ENCODE data around the gene ISY1.
"Not testable (repeated sequence)": the region's sequence is repeated elsewhere in the genome, so short reads cannot be mapped to it uniquely, and the experiment has no call there.

Gene ISY1

GRCh38 chr3:129103296-129103695 lies 57.6 kb downstream of the ISY1 start:
- no peaks in the 10 kb centered on the region for H3K4me1 ChIP-seq (ENCODE audit: control insufficient read depth in 1 of 2, insufficient read depth in 2 of 2, low read length in 2 of 2)
- H3K9me3 ChIP-seq (ENCODE audit: control insufficient read depth in 1 of 2, low read length in 2 of 2): no peaks in the 10 kb centered on the region
- no peak overlapping the region for H3K4me3 ChIP-seq (ENCODE audit: low read depth in 1 of 2, low read length in 2 of 2)
- H3K36me3 ChIP-seq (ENCODE audit: control insufficient read depth in 1 of 2, insufficient read depth in 2 of 2, low read length in 2 of 2): peaks cover 5 to 8% of the 10 kb centered on the region in 2 donors
- no peak overlapping the region for H3K27ac ChIP-seq (ENCODE audit: low read length)
- no peaks in the 10 kb centered on the region for H3K27me3 ChIP-seq (ENCODE audit: low read depth, low read length)

GRCh38 chr3:129101370-129102138 lies 59.3 kb downstream of the ISY1 start:
- H3K36me3 ChIP-seq (ENCODE audit: control insufficient read depth in 1 of 2, insufficient read depth in 2 of 2, low read length in 2 of 2): peaks cover under 1 to 2% of the 10 kb centered on the region in 2 donors
- H3K4me1 ChIP-seq (ENCODE audit: control insufficient read depth in 1 of 2, insufficient read depth in 2 of 2, low read length in 2 of 2): no peaks in the 10 kb centered on the region
- H3K27me3 ChIP-seq (ENCODE audit: low read depth, low read length): no peaks in the 10 kb centered on the region
- no peaks in the 10 kb centered on the region for H3K9me3 ChIP-seq (ENCODE audit: control insufficient read depth in 1 of 2, low read length in 2 of 2)
- H3K27ac ChIP-seq (ENCODE audit: low read length): no peak overlapping the region
- no peak overlapping the region for H3K4me3 ChIP-seq (ENCODE audit: low read depth in 1 of 2, low read length in 2 of 2)

GRCh38 chr3:129100274-129100673 lies 60.6 kb downstream of the ISY1 start:
- H3K9me3 ChIP-seq (ENCODE audit: control insufficient read depth in 1 of 2, low read length in 2 of 2): no peaks in the 10 kb centered on the region
- no peaks in the 10 kb centered on the region for H3K27me3 ChIP-seq (ENCODE audit: low read depth, low read length)
- peaks cover 0 to 4% of the 10 kb centered on the region in 2 donors for H3K36me3 ChIP-seq (ENCODE audit: control insufficient read depth in 1 of 2, insufficient read depth in 2 of 2, low read length in 2 of 2)
- H3K4me3 ChIP-seq (ENCODE audit: low read depth in 1 of 2, low read length in 2 of 2): no peak overlapping the region
- no peaks in the 10 kb centered on the region for H3K4me1 ChIP-seq (ENCODE audit: control insufficient read depth in 1 of 2, insufficient read depth in 2 of 2, low read length in 2 of 2)
- H3K27ac ChIP-seq (ENCODE audit: low read length): no peak overlapping the region

GRCh38 chr3:129095285-129095684 lies 65.6 kb downstream of the ISY1 start:
- Histone ChIP-seq H3K9me3 (ENCODE audit: control insufficient read depth in 1 of 2, low read length in 2 of 2) (no peaks in the 10 kb centered on the region), H3K27ac (ENCODE audit: low read length) (no peak overlapping the region), H3K4me3 (ENCODE audit: low read depth in 1 of 2, low read length in 2 of 2) (no peak overlapping the region), H3K27me3 (ENCODE audit: low read depth, low read length) (no peaks in the 10 kb centered on the region), H3K36me3 (ENCODE audit: control insufficient read depth in 1 of 2, insufficient read depth in 2 of 2, low read length in 2 of 2) (peaks cover 5 to 22% of the 10 kb centered on the region in 2 donors), H3K4me1 (ENCODE audit: control insufficient read depth in 1 of 2, insufficient read depth in 2 of 2, low read length in 2 of 2) (no peaks in the 10 kb centered on the region)

GRCh38 chr3:129088312-129088711 lies 72.6 kb downstream of the ISY1 start:
- H3K9me3 ChIP-seq (ENCODE audit: control insufficient read depth in 1 of 2, low read length in 2 of 2); H3K27me3 ChIP-seq (ENCODE audit: low read depth, low read length); H3K4me1 ChIP-seq (ENCODE audit: control insufficient read depth in 1 of 2, insufficient read depth in 2 of 2, low read length in 2 of 2); H3K27ac ChIP-seq (ENCODE audit: low read length); H3K4me3 ChIP-seq (ENCODE audit: low read depth in 1 of 2, low read length in 2 of 2); H3K36me3 ChIP-seq (ENCODE audit: control insufficient read depth in 1 of 2, insufficient read depth in 2 of 2, low read length in 2 of 2): not testable (repeated sequence)

GRCh38 chr3:129087904-129088303 lies 73.0 kb downstream of the ISY1 start:
- not testable (repeated sequence) for H3K4me3 ChIP-seq (ENCODE audit: low read depth in 1 of 2, low read length in 2 of 2); H3K4me1 ChIP-seq (ENCODE audit: control insufficient read depth in 1 of 2, insufficient read depth in 2 of 2, low read length in 2 of 2); H3K27me3 ChIP-seq (ENCODE audit: low read depth, low read length); H3K36me3 ChIP-seq (ENCODE audit: control insufficient read depth in 1 of 2, insufficient read depth in 2 of 2, low read length in 2 of 2); H3K27ac ChIP-seq (ENCODE audit: low read length); H3K9me3 ChIP-seq (ENCODE audit: control insufficient read depth in 1 of 2, low read length in 2 of 2)

- H3K4me1 ChIP-seq (ENCODE audit: control insufficient read depth in 1 of 2, insufficient read depth in 2 of 2, low read length in 2 of 2): peaks cover 0 to 9% of the 10 kb centered on the region in 2 donors
- H3K27ac ChIP-seq (ENCODE audit: low read length): peak overlapping the region; percentile 18
- H3K9me3 ChIP-seq (ENCODE audit: control insufficient read depth in 1 of 2, low read length in 2 of 2): no peaks in the 10 kb centered on the region
- peak overlapping the region in 1 of 2 donors; percentile 28 for H3K4me3 ChIP-seq (ENCODE audit: low read depth in 1 of 2, low read length in 2 of 2)
- peaks cover 0 to 6% of the 10 kb centered on the region in 2 donors for H3K36me3 ChIP-seq (ENCODE audit: control insufficient read depth in 1 of 2, insufficient read depth in 2 of 2, low read length in 2 of 2)
- H3K27me3 ChIP-seq (ENCODE audit: low read depth, low read length): no peaks in the 10 kb centered on the region
Observed at GRCh38 chr3:129087138-129087702, 73.6 kb downstream of the ISY1 start.

- no peaks in the 10 kb centered on the region for H3K9me3 ChIP-seq (ENCODE audit: control insufficient read depth in 1 of 2, low read length in 2 of 2)
- H3K36me3 ChIP-seq (ENCODE audit: control insufficient read depth in 1 of 2, insufficient read depth in 2 of 2, low read length in 2 of 2): no peaks in the 10 kb centered on the region
- H3K27me3 ChIP-seq (ENCODE audit: low read depth, low read length): no peaks in the 10 kb centered on the region
- peaks cover 0 to 9% of the 10 kb centered on the region in 2 donors for H3K4me1 ChIP-seq (ENCODE audit: control insufficient read depth in 1 of 2, insufficient read depth in 2 of 2, low read length in 2 of 2)
- no peak overlapping the region for H3K4me3 ChIP-seq (ENCODE audit: low read depth in 1 of 2, low read length in 2 of 2)
- H3K27ac ChIP-seq (ENCODE audit: low read length): no peak overlapping the region
Observed at GRCh38 chr3:129085818-129086217, 75.0 kb downstream of the ISY1 start.

- H3K36me3 ChIP-seq (ENCODE audit: control insufficient read depth in 1 of 2, insufficient read depth in 2 of 2, low read length in 2 of 2): no peaks in the 10 kb centered on the region
- H3K27ac ChIP-seq (ENCODE audit: low read length): no peak overlapping the region
- no peaks in the 10 kb centered on the region for H3K9me3 ChIP-seq (ENCODE audit: control insufficient read depth in 1 of 2, low read length in 2 of 2)
- H3K4me1 ChIP-seq (ENCODE audit: control insufficient read depth in 1 of 2, insufficient read depth in 2 of 2, low read length in 2 of 2): peaks cover 0 to 9% of the 10 kb centered on the region in 2 donors
- H3K27me3 ChIP-seq (ENCODE audit: low read depth, low read length): no peaks in the 10 kb centered on the region
- no peak overlapping the region for H3K4me3 ChIP-seq (ENCODE audit: low read depth in 1 of 2, low read length in 2 of 2)
Observed at GRCh38 chr3:129085165-129085715, 75.6 kb downstream of the ISY1 start.

GRCh38 chr3:129084501-129084900 lies 76.4 kb downstream of the ISY1 start:
- H3K27ac ChIP-seq (ENCODE audit: low read length): no peak overlapping the region
- H3K27me3 ChIP-seq (ENCODE audit: low read depth, low read length): no peaks in the 10 kb centered on the region
- H3K4me3 ChIP-seq (ENCODE audit: low read depth in 1 of 2, low read length in 2 of 2): no peak overlapping the region
- H3K4me1 ChIP-seq (ENCODE audit: control insufficient read depth in 1 of 2, insufficient read depth in 2 of 2, low read length in 2 of 2): peaks cover 0 to 9% of the 10 kb centered on the region in 2 donors
- H3K36me3 ChIP-seq (ENCODE audit: control insufficient read depth in 1 of 2, insufficient read depth in 2 of 2, low read length in 2 of 2): no peaks in the 10 kb centered on the region
- H3K9me3 ChIP-seq (ENCODE audit: control insufficient read depth in 1 of 2, low read length in 2 of 2): no peaks in the 10 kb centered on the region

GRCh38 chr3:129082026-129082425 lies 78.8 kb downstream of the ISY1 start:
- H3K27ac ChIP-seq (ENCODE audit: low read length): no peak overlapping the region
- peaks cover 0 to 22% of the 10 kb centered on the region in 2 donors for H3K4me1 ChIP-seq (ENCODE audit: control insufficient read depth in 1 of 2, insufficient read depth in 2 of 2, low read length in 2 of 2)
- no peaks in the 10 kb centered on the region for H3K36me3 ChIP-seq (ENCODE audit: control insufficient read depth in 1 of 2, insufficient read depth in 2 of 2, low read length in 2 of 2)
- no peak overlapping the region for H3K4me3 ChIP-seq (ENCODE audit: low read depth in 1 of 2, low read length in 2 of 2)
- H3K27me3 ChIP-seq (ENCODE audit: low read depth, low read length): no peaks in the 10 kb centered on the region
- no peaks in the 10 kb centered on the region for H3K9me3 ChIP-seq (ENCODE audit: control insufficient read depth in 1 of 2, low read length in 2 of 2)
